Progenitor cell of endocrine pancreas (in vitro differentiated cells): ENCODE measurements around the gene RPIA. TPM values are rescaled to one million over a fixed set of nuclear protein-coding genes. Genes with fewer than 3 reads are reported as not detected.

Source experiments
- DNase-seq: peaks from one replicate; pipeline ENCODE4 v3.0.0; 2021; ENCODE audit warnings: low spot score; ENCODE audit not compliant: unreplicated experiment
- H3K27ac Mint-ChIP-seq: 2 replicates; pipeline ENCODE4 v1.8.0; 2021; ENCODE audit warnings: mild to moderate bottlenecking, moderate library complexity, mixed read lengths
- H3K27me3 Mint-ChIP-seq: 2 replicates; pipeline ENCODE4 v1.8.0; 2021; ENCODE audit warnings: mixed read lengths
- H3K36me3 Mint-ChIP-seq: 2 replicates; pipeline ENCODE4 v1.8.0; 2022; ENCODE audit warnings: mixed read lengths; ENCODE audit not compliant: insufficient read depth
- H3K4me1 Mint-ChIP-seq: 2 replicates; pipeline ENCODE4 v1.8.0; 2021; ENCODE audit warnings: low read depth, mixed read lengths
- H3K4me3 Mint-ChIP-seq: 2 replicates; pipeline ENCODE4 v1.8.0; 2021; ENCODE audit warnings: low read depth, mild to moderate bottlenecking, moderate library complexity, mixed read lengths
- H3K9me3 Mint-ChIP-seq: 2 replicates; pipeline ENCODE4 v1.8.0; 2021; ENCODE audit warnings: low read depth, mixed read lengths
- CTCF ChIP-seq: fragments of 200-600 bp; sonication (generic); IDR thresholded peaks from one replicate; pipeline ENCODE4 v1.5.0; 2021; ENCODE audit warnings: antibody characterized with exemption, mild to moderate bottlenecking; ENCODE audit not compliant: unreplicated experiment
- total RNA-seq: library from RNA; stranded (reverse); gene quantifications from 2 replicates; pipeline ENCODE4 v1.2.1, GENCODE V29; 2021

The RPIA gene
- total RNA-seq, 1 donor from 2014 or later: 27.1 TPM

GRCh38 chr2:88707003-88707402, 15.5 kb downstream of the RPIA start:
- Mint-ChIP-seq H3K27ac (no peak overlapping the region), H3K9me3 (peaks cover 28% of the 10 kb centered on the region), H3K4me3 (no peak overlapping the region), H3K27me3 (no peaks in the 10 kb centered on the region), H3K4me1 (peaks cover 15% of the 10 kb centered on the region), H3K36me3 (peaks cover 54% of the 10 kb centered on the region)
- no peak for TF ChIP-seq CTCF
- DNase-seq: no peak

GRCh38 chr2:88709181-88709631, 17.7 kb downstream of the RPIA start:
- no peak overlapping the region for H3K4me3 Mint-ChIP-seq
- H3K27me3 Mint-ChIP-seq: no peaks in the 10 kb centered on the region
- H3K4me1 Mint-ChIP-seq: peaks cover 23% of the 10 kb centered on the region
- H3K9me3 Mint-ChIP-seq: peaks cover 25% of the 10 kb centered on the region
- H3K36me3 Mint-ChIP-seq: peaks cover 49% of the 10 kb centered on the region
- no peak overlapping the region for H3K27ac Mint-ChIP-seq
- DNase-seq: no peak
- TF ChIP-seq CTCF: no peak

GRCh38 chr2:88711289-88711688, 19.8 kb downstream of the RPIA start:
- Mint-ChIP-seq H3K36me3 (peaks cover 44% of the 10 kb centered on the region), H3K9me3 (peaks cover 5% of the 10 kb centered on the region), H3K27ac (peak overlapping the region; percentile 54), H3K4me1 (peaks cover 29% of the 10 kb centered on the region), H3K4me3 (no peak overlapping the region), H3K27me3 (no peaks in the 10 kb centered on the region)
- DNase-seq: no peak
- no peak for TF ChIP-seq CTCF

GRCh38 chr2:88711897-88712296, 20.4 kb downstream of the RPIA start:
- Mint-ChIP-seq H3K4me3 (no peak overlapping the region), H3K4me1 (peaks cover 29% of the 10 kb centered on the region), H3K36me3 (peaks cover 47% of the 10 kb centered on the region), H3K27ac (peak overlapping the region; percentile 71), H3K27me3 (no peaks in the 10 kb centered on the region), H3K9me3 (peaks cover 7% of the 10 kb centered on the region)
- TF ChIP-seq CTCF: no peak
- no peak for DNase-seq

GRCh38 chr2:88713408-88713807, 21.9 kb downstream of the RPIA start:
- Mint-ChIP-seq H3K4me3 (no peak overlapping the region), H3K27me3 (no peaks in the 10 kb centered on the region), H3K36me3 (peaks cover 48% of the 10 kb centered on the region), H3K9me3 (peaks cover 18% of the 10 kb centered on the region), H3K27ac (no peak overlapping the region), H3K4me1 (peaks cover 29% of the 10 kb centered on the region)
- TF ChIP-seq CTCF: no peak
- DNase-seq: no peak
